ENCODE results near the gene PRKG1. TPM values are rescaled to one million over a fixed set of nuclear protein-coding genes. Genes with fewer than 3 reads are reported as not detected.

The PRKG1 gene
- total and polyA plus RNA-seq, 2 of the 8 experiments (the other 6 are each of a cell fraction or from before 2014, with no cell fraction given): 4.2 to 15.2 TPM

GRCh38 chr10:52194716-52195115 lies 1120.4 kb downstream of the PRKG1 start:
- DNase-seq (ENCODE audit: low read depth in 1 of 2, low spot score in 2 of 2) (no peak), FAIRE-seq (no peak)
- Histone ChIP-seq H3K36me3 (ENCODE audit: control insufficient read depth in 2 of 4, insufficient read depth in 4 of 4, low read length in 3 of 4) (no peaks in the 10 kb centered on the region), H3K9me3 (ENCODE audit: insufficient read depth in 2 of 2, low read depth in 1 of 2, low read length in 1 of 2) (peaks cover 0 to 2% of the 10 kb centered on the region in 2 experiments; a peak in 1 of 4 replicates), H2BK5ac (ENCODE audit: low read depth, low read length) (no peak overlapping the region), H3K27me3 (replicated peaks in 1 of 4; ENCODE audit: control insufficient read depth in 3 of 4, extremely low read depth in 1 of 4, insufficient read depth in 3 of 4, low read length in 3 of 4) (no peaks in the 10 kb centered on the region), H2AK5ac (ENCODE audit: low read depth, low read length) (no peak overlapping the region), H3K4me3 (ENCODE audit: extremely low read depth in 1 of 4, insufficient read depth in 2 of 4, low read depth in 3 of 4, low read length in 4 of 4) (no peak overlapping the region), H3K4me1 (replicated peaks in 1 of 4; ENCODE audit: control insufficient read depth in 3 of 4, insufficient read depth in 4 of 4, low read length in 3 of 4) (peaks cover 0 to 5% (median 1%) of the 10 kb centered on the region in 4 experiments; a peak in 3 of 7 replicates), H3K56ac (replicated peaks; ENCODE audit: insufficient read length, low read depth, low read length) (no peak overlapping the region), H4K91ac (replicated peaks; ENCODE audit: insufficient read length, low read length) (no peak overlapping the region), H3K79me1 (ENCODE audit: low read depth, low read length) (no peaks in the 10 kb centered on the region), H3K18ac (ENCODE audit: extremely low read depth, low read length) (no peak overlapping the region), H3K23ac (ENCODE audit: insufficient read length) (no peak overlapping the region), H4K5ac (ENCODE audit: insufficient read length, low read depth, low read length) (no peak overlapping the region), H2BK12ac (ENCODE audit: low read depth, low read length) (no peak overlapping the region), H3K4ac (replicated peaks; ENCODE audit: insufficient read length, low read depth, low read length) (no peak overlapping the region), H4K20me1 (replicated peaks in 1 of 2; ENCODE audit: control insufficient read depth in 1 of 2, insufficient read depth in 2 of 2, low read length in 2 of 2) (no peaks in the 10 kb centered on the region), H3K14ac (ENCODE audit: insufficient read length) (no peak overlapping the region), H3K27ac (ENCODE audit: low read depth, low read length) (no peak overlapping the region), H2BK20ac (ENCODE audit: low read length) (no peak overlapping the region), H3K23me2 (ENCODE audit: low read depth, low read length) (no peaks in the 10 kb centered on the region), H2BK15ac (ENCODE audit: low read length) (no peak overlapping the region), H3K4me2 (ENCODE audit: insufficient read depth in 1 of 2, low read depth in 2 of 2, low read length in 2 of 2) (no peak overlapping the region), H2AFZ (ENCODE audit: low read length) (no peak overlapping the region), H3K9ac (replicated peaks in 1 of 4; ENCODE audit: extremely low read depth in 1 of 4, low read depth in 3 of 4, low read length in 3 of 4) (no peak overlapping the region), H3K79me2 (ENCODE audit: control insufficient read depth in 1 of 2, insufficient read depth in 2 of 2, low read length in 2 of 2) (no peaks in the 10 kb centered on the region), H2BK120ac (replicated peaks; ENCODE audit: low read depth, low read length) (no peak overlapping the region), H4K8ac (ENCODE audit: extremely low read depth, insufficient read depth, low read length) (no peak overlapping the region)
- ChIA-PET POLR2A (ENCODE audit: partially characterized antibody) (no interaction called here), CTCF (ENCODE audit: partially characterized antibody) (interaction anchor here (1.3 kb wide), 1 partner anchor 191 kb away, joined by 3 read pairs; no protein-coding TSS in a partner anchor)
- TF ChIP-seq CBX5 (IDR thresholded peaks at IDR 0.05; ENCODE audit: low read depth, low read length) (no peak), YY1 (IDR thresholded peaks at IDR 0.05; ENCODE audit: low read depth, low read length) (no peak), SP2 (IDR thresholded peaks at IDR 0.05; ENCODE audit: low read length) (no peak), HDAC6 (IDR thresholded peaks at IDR 0.05; ENCODE audit: low read depth, low read length) (no peak), SAP30 (IDR thresholded peaks at IDR 0.05; ENCODE audit: insufficient read depth, insufficient replicate concordance, low read length) (no peak)

Measured in H1 (cell line).